ENCODE measurements around the gene SYT9.

The SYT9 gene

DNA sequence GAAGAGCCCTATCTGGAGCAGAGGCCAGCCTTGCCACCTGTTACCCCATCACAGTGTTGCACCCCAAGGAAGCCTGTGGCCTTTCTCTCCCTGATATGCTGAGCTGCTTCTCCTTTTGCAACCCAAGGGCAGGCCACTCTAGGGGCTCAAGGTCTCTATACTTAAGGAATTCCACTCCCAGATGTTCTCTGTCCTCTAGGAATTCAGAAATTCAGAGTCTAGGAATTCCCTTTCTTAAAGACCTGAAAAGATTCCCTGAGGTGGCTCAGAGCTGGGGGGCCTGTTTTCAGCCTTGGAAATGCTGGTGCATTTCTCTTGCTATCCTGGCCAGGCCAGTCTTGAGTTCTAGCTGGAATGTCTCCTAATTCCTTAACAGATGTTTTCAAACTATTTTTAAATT is 165.6 kb downstream of the SYT9 start:
- Histone ChIP-seq H3K4me3 (ENCODE audit: low read depth in 1 of 2, low read length in 2 of 2) (no peak overlapping the region), H3K9ac (ENCODE audit: low read depth in 1 of 2, low read length in 2 of 2) (no peak overlapping the region), H3K4me1 (ENCODE audit: control insufficient read depth in 1 of 2, insufficient read depth in 2 of 2, low read length in 2 of 2) (no peaks in the 10 kb centered on the region), H3K9me3 (ENCODE audit: control insufficient read depth in 1 of 2, low read length in 2 of 2) (no peaks in the 10 kb centered on the region), H3K27me3 (ENCODE audit: control insufficient read depth in 1 of 2, insufficient read depth in 2 of 2, low read length in 2 of 2) (peaks cover 0 to 4% of the 10 kb centered on the region in 2 donors), H3K36me3 (ENCODE audit: control insufficient read depth in 1 of 2, insufficient read depth in 2 of 2, low read length in 2 of 2) (no peaks in the 10 kb centered on the region), H3K27ac (ENCODE audit: low read depth, low read length) (no peak overlapping the region)

DNA sequence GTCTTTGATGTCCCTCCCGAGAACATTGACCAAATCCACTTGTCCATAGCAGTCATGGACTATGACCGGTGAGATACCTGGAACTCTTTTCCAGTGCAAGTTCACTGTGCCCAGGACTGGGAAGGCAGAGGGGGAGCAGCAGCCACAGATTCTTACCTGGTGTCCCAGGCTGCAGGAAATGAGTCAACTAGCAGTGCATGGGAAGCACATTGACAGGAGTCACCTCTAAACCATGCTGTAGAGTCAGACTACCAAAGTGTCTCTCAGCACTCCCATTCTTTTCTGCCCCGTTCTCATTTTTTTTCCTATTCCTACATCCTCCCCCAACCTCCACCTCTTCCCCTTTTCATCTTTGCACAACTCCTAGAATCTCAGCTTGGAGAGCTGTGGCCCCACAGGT is 166.4 kb downstream of the SYT9 start:
- Histone ChIP-seq H3K27me3 (ENCODE audit: control insufficient read depth in 1 of 2, insufficient read depth in 2 of 2, low read length in 2 of 2) (no peaks in the 10 kb centered on the region), H3K27ac (ENCODE audit: low read depth, low read length) (no peak overlapping the region), H3K4me1 (ENCODE audit: control insufficient read depth in 1 of 2, insufficient read depth in 2 of 2, low read length in 2 of 2) (no peaks in the 10 kb centered on the region), H3K9me3 (ENCODE audit: control insufficient read depth in 1 of 2, low read length in 2 of 2) (no peaks in the 10 kb centered on the region), H3K9ac (ENCODE audit: low read depth in 1 of 2, low read length in 2 of 2) (no peak overlapping the region), H3K36me3 (ENCODE audit: control insufficient read depth in 1 of 2, insufficient read depth in 2 of 2, low read length in 2 of 2) (no peaks in the 10 kb centered on the region), H3K4me3 (ENCODE audit: low read depth in 1 of 2, low read length in 2 of 2) (no peak overlapping the region)

DNA sequence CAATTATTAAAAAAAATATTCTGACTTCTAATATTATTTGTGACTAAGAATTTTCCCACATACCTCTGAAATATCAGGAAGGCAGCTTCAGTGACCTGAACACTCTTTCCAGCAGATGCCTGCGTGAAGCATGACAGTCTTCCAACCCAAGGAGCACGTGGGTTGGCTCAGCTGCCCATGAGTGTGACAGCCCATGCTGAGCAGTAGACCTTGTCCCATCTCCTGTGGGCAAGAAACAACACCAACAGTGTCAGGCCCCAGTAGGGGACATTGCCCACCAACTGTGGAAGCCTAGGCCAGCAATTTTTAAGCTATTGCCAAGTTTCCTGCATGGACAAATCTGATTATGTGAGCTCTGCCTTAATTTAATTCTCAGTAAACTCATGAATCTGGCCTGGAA is 167.2 kb downstream of the SYT9 start:
- H3K27me3 ChIP-seq (ENCODE audit: control insufficient read depth in 1 of 2, insufficient read depth in 2 of 2, low read length in 2 of 2) = no peaks in the 10 kb centered on the region
- no peak overlapping the region for H3K4me3 ChIP-seq (ENCODE audit: low read depth in 1 of 2, low read length in 2 of 2)
- H3K9ac ChIP-seq (ENCODE audit: low read depth in 1 of 2, low read length in 2 of 2) = no peak overlapping the region
- H3K36me3 ChIP-seq (ENCODE audit: control insufficient read depth in 1 of 2, insufficient read depth in 2 of 2, low read length in 2 of 2) = no peaks in the 10 kb centered on the region
- H3K9me3 ChIP-seq (ENCODE audit: control insufficient read depth in 1 of 2, low read length in 2 of 2) = no peaks in the 10 kb centered on the region
- no peak overlapping the region for H3K27ac ChIP-seq (ENCODE audit: low read depth, low read length)
- H3K4me1 ChIP-seq (ENCODE audit: control insufficient read depth in 1 of 2, insufficient read depth in 2 of 2, low read length in 2 of 2) = no peaks in the 10 kb centered on the region

DNA sequence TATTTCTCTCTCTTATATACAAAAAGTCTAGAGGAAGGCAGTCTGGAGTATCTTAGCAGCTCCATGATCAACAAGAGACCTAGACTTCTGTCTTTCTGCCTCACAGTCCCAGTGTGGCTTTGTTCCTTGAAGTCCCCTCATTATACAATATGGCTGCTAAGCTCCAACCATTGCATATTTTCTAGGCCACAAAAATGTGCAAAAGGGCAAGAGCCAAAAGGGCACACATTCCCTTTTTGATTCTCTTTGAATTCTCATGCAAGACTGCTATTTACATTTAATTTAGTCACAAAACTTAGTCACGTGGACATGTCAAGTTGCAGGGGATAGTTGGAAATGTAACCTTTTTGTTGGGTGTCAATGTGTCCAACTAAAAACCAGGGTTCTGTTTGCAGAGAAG is 169.4 kb downstream of the SYT9 start:
- Histone ChIP-seq H3K4me1 (ENCODE audit: control insufficient read depth in 1 of 2, insufficient read depth in 2 of 2, low read length in 2 of 2) (no peaks in the 10 kb centered on the region), H3K9me3 (ENCODE audit: control insufficient read depth in 1 of 2, low read length in 2 of 2) (no peaks in the 10 kb centered on the region), H3K27me3 (ENCODE audit: control insufficient read depth in 1 of 2, insufficient read depth in 2 of 2, low read length in 2 of 2) (no peaks in the 10 kb centered on the region), H3K4me3 (ENCODE audit: low read depth in 1 of 2, low read length in 2 of 2) (no peak overlapping the region), H3K36me3 (ENCODE audit: control insufficient read depth in 1 of 2, insufficient read depth in 2 of 2, low read length in 2 of 2) (no peaks in the 10 kb centered on the region), H3K9ac (ENCODE audit: low read depth in 1 of 2, low read length in 2 of 2) (no peak overlapping the region), H3K27ac (ENCODE audit: low read depth, low read length) (no peak overlapping the region)

DNA sequence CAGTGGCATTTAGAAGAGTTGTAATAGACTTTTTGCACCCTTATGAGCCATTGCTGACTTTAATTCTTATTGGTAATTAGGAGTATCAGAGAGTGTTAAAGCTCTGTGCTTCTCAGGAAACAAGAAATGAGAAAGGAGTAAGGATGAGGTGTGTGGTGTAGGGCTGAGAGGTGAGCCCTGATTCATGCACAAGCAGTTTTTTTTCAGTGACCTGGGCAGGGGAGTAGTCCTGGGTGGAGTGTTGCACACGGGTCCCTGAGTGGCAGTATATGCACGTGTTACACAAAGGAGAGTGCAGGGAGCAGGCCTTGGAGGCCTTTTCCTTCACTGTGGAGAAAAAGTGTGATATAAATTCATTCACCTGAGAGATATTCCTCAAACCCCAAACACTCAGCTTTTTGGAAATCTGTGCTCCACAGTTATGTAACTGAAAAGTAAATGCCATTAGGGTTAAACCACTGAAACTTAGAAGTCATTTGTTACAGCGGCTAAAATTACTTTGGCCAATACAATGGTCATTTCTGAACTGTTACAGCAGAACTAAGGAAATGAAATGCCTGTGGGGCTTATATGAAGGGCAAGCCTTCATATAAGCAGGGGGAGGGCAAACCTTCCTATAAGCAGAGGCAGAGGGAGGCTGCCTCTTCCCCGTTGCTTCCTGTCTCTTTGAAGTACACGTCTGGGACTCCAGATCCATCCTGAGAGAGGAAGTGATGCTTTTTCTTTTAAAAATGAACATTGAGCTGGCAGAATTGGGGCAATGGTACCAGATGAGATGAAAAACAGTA is 171.0 kb downstream of the SYT9 start:
- H3K4me3 ChIP-seq (ENCODE audit: low read depth in 1 of 2, low read length in 2 of 2) = no peak overlapping the region
- no peak overlapping the region for H3K9ac ChIP-seq (ENCODE audit: low read depth in 1 of 2, low read length in 2 of 2)
- no peaks in the 10 kb centered on the region for H3K9me3 ChIP-seq (ENCODE audit: control insufficient read depth in 1 of 2, low read length in 2 of 2)
- no peaks in the 10 kb centered on the region for H3K4me1 ChIP-seq (ENCODE audit: control insufficient read depth in 1 of 2, insufficient read depth in 2 of 2, low read length in 2 of 2)
- no peaks in the 10 kb centered on the region for H3K36me3 ChIP-seq (ENCODE audit: control insufficient read depth in 1 of 2, insufficient read depth in 2 of 2, low read length in 2 of 2)
- no peaks in the 10 kb centered on the region for H3K27me3 ChIP-seq (ENCODE audit: control insufficient read depth in 1 of 2, insufficient read depth in 2 of 2, low read length in 2 of 2)
- no peak overlapping the region for H3K27ac ChIP-seq (ENCODE audit: low read depth, low read length)

DNA sequence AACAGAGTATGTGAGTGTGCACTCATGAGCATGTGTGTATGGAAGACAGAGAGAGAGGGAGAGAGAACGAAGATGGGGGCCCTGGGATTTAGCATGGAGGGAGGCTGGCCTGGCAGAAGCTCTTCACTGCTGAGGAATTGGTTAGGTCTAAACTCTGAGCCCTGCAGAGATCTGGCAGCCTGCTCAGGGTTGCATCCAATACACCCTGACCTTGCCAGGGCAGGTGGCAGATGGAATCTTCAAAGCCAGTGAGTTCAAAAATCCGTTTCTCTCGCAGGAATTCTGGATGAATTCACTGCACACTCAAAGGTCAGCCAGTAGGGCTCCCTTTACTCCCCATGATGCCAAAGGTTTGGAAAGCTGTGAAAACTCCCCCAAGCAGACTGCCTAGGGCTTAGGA is 172.2 kb downstream of the SYT9 start:
- Histone ChIP-seq H3K9me3 (ENCODE audit: control insufficient read depth in 1 of 2, low read length in 2 of 2) (no peaks in the 10 kb centered on the region), H3K36me3 (ENCODE audit: control insufficient read depth in 1 of 2, insufficient read depth in 2 of 2, low read length in 2 of 2) (no peaks in the 10 kb centered on the region), H3K4me1 (ENCODE audit: control insufficient read depth in 1 of 2, insufficient read depth in 2 of 2, low read length in 2 of 2) (no peaks in the 10 kb centered on the region), H3K4me3 (ENCODE audit: low read depth in 1 of 2, low read length in 2 of 2) (no peak overlapping the region), H3K27me3 (ENCODE audit: control insufficient read depth in 1 of 2, insufficient read depth in 2 of 2, low read length in 2 of 2) (no peaks in the 10 kb centered on the region), H3K27ac (ENCODE audit: low read depth, low read length) (no peak overlapping the region), H3K9ac (ENCODE audit: low read depth in 1 of 2, low read length in 2 of 2) (no peak overlapping the region)

DNA sequence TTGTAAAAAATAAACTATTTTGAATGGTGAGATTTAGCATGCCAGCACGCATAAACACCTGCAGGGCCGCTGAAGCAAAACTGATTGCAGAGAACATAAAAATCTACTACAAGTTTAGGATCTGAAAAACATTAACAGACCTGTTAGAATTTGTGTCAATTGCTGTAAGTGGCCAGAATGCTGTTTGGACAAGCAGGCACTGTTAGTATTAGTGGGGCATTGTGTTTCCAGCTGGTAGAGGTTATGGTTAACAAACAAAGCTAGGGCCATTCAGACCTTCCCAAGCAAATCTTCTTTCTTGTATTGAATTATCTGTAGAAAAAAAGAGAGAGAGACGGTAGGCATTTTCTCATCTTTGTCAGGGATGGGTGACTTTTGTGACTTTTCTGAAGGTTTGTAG is 176.0 kb downstream of the SYT9 start:
- no peak overlapping the region for H3K4me3 ChIP-seq (ENCODE audit: low read depth in 1 of 2, low read length in 2 of 2)
- no peaks in the 10 kb centered on the region for H3K27me3 ChIP-seq (ENCODE audit: control insufficient read depth in 1 of 2, insufficient read depth in 2 of 2, low read length in 2 of 2)
- no peaks in the 10 kb centered on the region for H3K9me3 ChIP-seq (ENCODE audit: control insufficient read depth in 1 of 2, low read length in 2 of 2)
- no peaks in the 10 kb centered on the region for H3K36me3 ChIP-seq (ENCODE audit: control insufficient read depth in 1 of 2, insufficient read depth in 2 of 2, low read length in 2 of 2)
- H3K27ac ChIP-seq (ENCODE audit: low read depth, low read length) = no peak overlapping the region
- H3K9ac ChIP-seq (ENCODE audit: low read depth in 1 of 2, low read length in 2 of 2) = no peak overlapping the region
- no peaks in the 10 kb centered on the region for H3K4me1 ChIP-seq (ENCODE audit: control insufficient read depth in 1 of 2, insufficient read depth in 2 of 2, low read length in 2 of 2)

DNA sequence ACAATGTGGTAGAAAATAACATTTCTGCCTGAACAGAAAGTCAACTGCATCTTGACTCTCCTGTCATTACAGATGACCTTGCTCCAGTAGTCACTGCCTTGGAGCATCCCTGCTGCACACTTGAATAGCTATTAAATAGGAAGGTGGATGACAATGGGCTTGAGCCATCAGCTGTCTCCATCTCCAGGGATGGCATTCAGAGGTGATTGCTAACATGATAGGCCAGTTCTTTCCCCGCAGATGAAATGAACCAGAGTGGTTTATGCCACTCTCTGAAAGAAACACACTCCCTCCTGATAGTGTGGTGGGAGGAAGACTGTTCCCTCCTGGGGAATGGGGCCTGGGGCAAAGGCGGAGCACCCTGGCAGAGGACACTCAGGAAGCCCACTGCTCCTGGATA is 176.5 kb downstream of the SYT9 start:
- H3K4me3 ChIP-seq (ENCODE audit: low read depth in 1 of 2, low read length in 2 of 2) = no peak overlapping the region
- H3K9ac ChIP-seq (ENCODE audit: low read depth in 1 of 2, low read length in 2 of 2) = no peak overlapping the region
- no peaks in the 10 kb centered on the region for H3K9me3 ChIP-seq (ENCODE audit: control insufficient read depth in 1 of 2, low read length in 2 of 2)
- no peaks in the 10 kb centered on the region for H3K36me3 ChIP-seq (ENCODE audit: control insufficient read depth in 1 of 2, insufficient read depth in 2 of 2, low read length in 2 of 2)
- no peak overlapping the region for H3K27ac ChIP-seq (ENCODE audit: low read depth, low read length)
- H3K4me1 ChIP-seq (ENCODE audit: control insufficient read depth in 1 of 2, insufficient read depth in 2 of 2, low read length in 2 of 2) = no peaks in the 10 kb centered on the region
- H3K27me3 ChIP-seq (ENCODE audit: control insufficient read depth in 1 of 2, insufficient read depth in 2 of 2, low read length in 2 of 2) = no peaks in the 10 kb centered on the region

DNA sequence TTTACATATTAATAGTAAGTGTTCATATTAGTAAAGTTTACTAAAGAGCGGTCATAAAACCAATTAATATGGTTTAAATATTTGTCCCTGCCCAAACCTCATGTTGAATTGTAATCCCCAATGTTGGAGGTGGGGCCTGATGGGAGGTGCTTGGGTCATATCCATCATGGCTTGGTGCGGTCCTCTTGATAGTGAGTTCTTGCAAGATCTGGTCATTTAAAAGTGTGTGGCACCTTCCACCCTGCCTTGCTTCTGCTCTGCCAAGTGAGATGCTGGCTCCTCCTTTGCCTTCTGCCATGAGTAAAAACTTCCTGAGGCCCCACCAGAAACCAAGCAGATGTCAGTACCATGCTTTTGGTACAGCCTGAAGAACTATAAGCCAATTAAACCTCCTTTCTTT is 178.8 kb downstream of the SYT9 start:
- no peaks in the 10 kb centered on the region for H3K36me3 ChIP-seq (ENCODE audit: control insufficient read depth in 1 of 2, insufficient read depth in 2 of 2, low read length in 2 of 2)
- no peak overlapping the region for H3K9ac ChIP-seq (ENCODE audit: low read depth in 1 of 2, low read length in 2 of 2)
- H3K4me3 ChIP-seq (ENCODE audit: low read depth in 1 of 2, low read length in 2 of 2) = no peak overlapping the region
- H3K9me3 ChIP-seq (ENCODE audit: control insufficient read depth in 1 of 2, low read length in 2 of 2) = no peaks in the 10 kb centered on the region
- no peaks in the 10 kb centered on the region for H3K4me1 ChIP-seq (ENCODE audit: control insufficient read depth in 1 of 2, insufficient read depth in 2 of 2, low read length in 2 of 2)
- H3K27me3 ChIP-seq (ENCODE audit: control insufficient read depth in 1 of 2, insufficient read depth in 2 of 2, low read length in 2 of 2) = no peaks in the 10 kb centered on the region
- H3K27ac ChIP-seq (ENCODE audit: low read depth, low read length) = no peak overlapping the region

DNA sequence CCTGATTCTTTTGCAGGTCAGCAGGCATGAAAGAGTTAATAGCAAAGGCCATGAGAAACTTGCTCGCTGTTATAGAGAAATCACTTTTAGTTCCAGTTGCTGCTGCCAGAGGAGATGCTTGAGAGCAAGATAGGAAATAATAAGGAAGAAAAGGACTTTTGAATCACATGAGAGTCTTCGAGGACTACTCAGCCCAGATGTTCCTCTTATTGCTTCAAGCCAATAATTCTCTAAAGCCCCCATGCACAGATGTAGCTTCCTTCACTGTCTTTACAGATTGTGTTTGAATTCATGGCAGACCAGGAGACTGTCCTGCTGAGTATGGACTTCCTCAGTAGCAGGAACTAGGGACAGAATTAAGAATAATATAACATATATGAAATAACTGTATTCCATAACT is 183.5 kb downstream of the SYT9 start:
- H3K36me3 ChIP-seq (ENCODE audit: control insufficient read depth in 1 of 2, insufficient read depth in 2 of 2, low read length in 2 of 2) = no peaks in the 10 kb centered on the region
- H3K9ac ChIP-seq (ENCODE audit: low read depth in 1 of 2, low read length in 2 of 2) = no peak overlapping the region
- no peaks in the 10 kb centered on the region for H3K27me3 ChIP-seq (ENCODE audit: control insufficient read depth in 1 of 2, insufficient read depth in 2 of 2, low read length in 2 of 2)
- H3K9me3 ChIP-seq (ENCODE audit: control insufficient read depth in 1 of 2, low read length in 2 of 2) = no peaks in the 10 kb centered on the region
- H3K4me3 ChIP-seq (ENCODE audit: low read depth in 1 of 2, low read length in 2 of 2) = no peak overlapping the region
- H3K27ac ChIP-seq (ENCODE audit: low read depth, low read length) = no peak overlapping the region
- H3K4me1 ChIP-seq (ENCODE audit: control insufficient read depth in 1 of 2, insufficient read depth in 2 of 2, low read length in 2 of 2) = no peaks in the 10 kb centered on the region

DNA sequence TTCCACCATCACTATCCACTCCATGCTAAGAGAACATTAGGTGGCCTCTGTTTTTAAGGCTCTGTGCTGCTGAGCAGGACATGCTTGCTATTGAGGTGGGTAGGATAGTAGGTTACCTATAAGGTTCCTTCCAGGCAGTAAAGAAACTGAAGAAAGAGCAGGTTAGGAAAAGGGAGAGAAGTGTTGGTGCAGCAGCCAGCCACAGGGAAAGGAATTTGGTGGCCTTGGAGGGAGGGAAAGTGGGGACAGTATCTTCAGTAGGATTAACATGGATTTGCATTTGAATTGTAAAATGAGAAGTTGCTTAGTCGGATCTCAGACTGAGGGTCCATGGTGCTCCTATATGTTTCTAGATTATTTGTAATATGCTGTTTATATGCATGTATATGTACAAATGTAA is 184.4 kb downstream of the SYT9 start:
- H3K9ac ChIP-seq (ENCODE audit: low read depth in 1 of 2, low read length in 2 of 2) = no peak overlapping the region
- H3K27me3 ChIP-seq (ENCODE audit: control insufficient read depth in 1 of 2, insufficient read depth in 2 of 2, low read length in 2 of 2) = no peaks in the 10 kb centered on the region
- no peaks in the 10 kb centered on the region for H3K4me1 ChIP-seq (ENCODE audit: control insufficient read depth in 1 of 2, insufficient read depth in 2 of 2, low read length in 2 of 2)
- H3K27ac ChIP-seq (ENCODE audit: low read depth, low read length) = no peak overlapping the region
- no peak overlapping the region for H3K4me3 ChIP-seq (ENCODE audit: low read depth in 1 of 2, low read length in 2 of 2)
- no peaks in the 10 kb centered on the region for H3K36me3 ChIP-seq (ENCODE audit: control insufficient read depth in 1 of 2, insufficient read depth in 2 of 2, low read length in 2 of 2)
- no peaks in the 10 kb centered on the region for H3K9me3 ChIP-seq (ENCODE audit: control insufficient read depth in 1 of 2, low read length in 2 of 2)

All from duodenal mucosa (tissue), 2 donors.